Measurements from ENCODE around the gene CLDND1. TPM values are rescaled to one million over a fixed set of nuclear protein-coding genes. Genes with fewer than 3 reads are reported as not detected.

Gene CLDND1
- total and polyA plus RNA-seq, 3 donors from 2014 or later = 150 to 207 (median 162) TPM

- H3K27me3 ChIP-seq = no peaks in the 10 kb centered on the region
- no peak for DNase-seq
- TF ChIP-seq POLR2A (IDR thresholded peaks at IDR 0.05) = no peak
- TF ChIP-seq, protein P1, sequence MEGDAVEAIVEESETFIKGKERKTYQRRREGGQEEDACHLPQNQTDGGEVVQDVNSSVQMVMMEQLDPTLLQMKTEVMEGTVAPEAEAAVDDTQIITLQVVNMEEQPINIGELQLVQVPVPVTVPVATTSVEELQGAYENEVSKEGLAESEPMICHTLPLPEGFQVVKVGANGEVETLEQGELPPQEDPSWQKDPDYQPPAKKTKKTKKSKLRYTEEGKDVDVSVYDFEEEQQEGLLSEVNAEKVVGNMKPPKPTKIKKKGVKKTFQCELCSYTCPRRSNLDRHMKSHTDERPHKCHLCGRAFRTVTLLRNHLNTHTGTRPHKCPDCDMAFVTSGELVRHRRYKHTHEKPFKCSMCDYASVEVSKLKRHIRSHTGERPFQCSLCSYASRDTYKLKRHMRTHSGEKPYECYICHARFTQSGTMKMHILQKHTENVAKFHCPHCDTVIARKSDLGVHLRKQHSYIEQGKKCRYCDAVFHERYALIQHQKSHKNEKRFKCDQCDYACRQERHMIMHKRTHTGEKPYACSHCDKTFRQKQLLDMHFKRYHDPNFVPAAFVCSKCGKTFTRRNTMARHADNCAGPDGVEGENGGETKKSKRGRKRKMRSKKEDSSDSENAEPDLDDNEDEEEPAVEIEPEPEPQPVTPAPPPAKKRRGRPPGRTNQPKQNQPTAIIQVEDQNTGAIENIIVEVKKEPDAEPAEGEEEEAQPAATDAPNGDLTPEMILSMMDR (IDR thresholded peaks at IDR 0.05) = no peak
- no peaks in the 10 kb centered on the region for H3K9me3 ChIP-seq
- H3K4me3 ChIP-seq = no peak overlapping the region
- WGBS, 2 donors = 93 to 94% methylated on average over 5 of the region's 5 CpGs
- H3K4me1 ChIP-seq = no peaks in the 10 kb centered on the region
- no peaks in the 10 kb centered on the region for H3K36me3 ChIP-seq (ENCODE audit: low read depth, missing control alignments)
- intact Hi-C loops (cut with DNase I; ENCODE audit: low total_unique reads) = no loop called here
- no peak overlapping the region for H3K27ac ChIP-seq
These were observed 20.7 kb downstream of the CLDND1 start for GRCh38 chr3:98501863-98502576.

DNA sequence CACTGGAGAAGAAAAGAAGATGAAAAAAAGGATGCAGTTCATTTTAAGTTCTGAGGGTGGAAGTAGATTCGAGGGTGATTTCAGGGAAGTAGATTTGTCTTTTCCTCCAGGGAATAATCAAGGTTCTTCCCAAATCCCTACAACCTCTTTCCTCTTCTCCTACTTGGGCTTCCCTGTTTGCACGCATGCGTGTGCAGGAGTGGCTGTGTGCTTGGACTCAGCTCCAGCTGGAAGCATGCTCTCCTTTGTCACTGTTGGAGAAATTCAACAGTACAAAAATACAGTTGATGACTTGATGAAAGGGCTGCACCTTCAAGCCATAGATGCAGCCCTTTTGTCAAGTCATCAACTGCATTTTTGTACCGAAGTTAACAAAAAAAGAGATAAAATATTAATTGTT, 21.4 kb downstream of the CLDND1 start:
- no peak for TF ChIP-seq POLR2A (IDR thresholded peaks at IDR 0.05)
- TF ChIP-seq, protein P1 (IDR thresholded peaks at IDR 0.05) = no peak
- no peaks in the 10 kb centered on the region for H3K27me3 ChIP-seq
- no peak for DNase-seq
- no peak overlapping the region for H3K4me3 ChIP-seq
- H3K9me3 ChIP-seq = no peaks in the 10 kb centered on the region
- no peaks in the 10 kb centered on the region for H3K4me1 ChIP-seq
- no peaks in the 10 kb centered on the region for H3K36me3 ChIP-seq (ENCODE audit: low read depth, missing control alignments)
- H3K27ac ChIP-seq = no peak overlapping the region
- 90 to 93% methylated on average over 4 of the region's 4 CpGs for WGBS, 2 donors
- intact Hi-C loops (cut with DNase I; ENCODE audit: low total_unique reads) = no loop called here

DNA sequence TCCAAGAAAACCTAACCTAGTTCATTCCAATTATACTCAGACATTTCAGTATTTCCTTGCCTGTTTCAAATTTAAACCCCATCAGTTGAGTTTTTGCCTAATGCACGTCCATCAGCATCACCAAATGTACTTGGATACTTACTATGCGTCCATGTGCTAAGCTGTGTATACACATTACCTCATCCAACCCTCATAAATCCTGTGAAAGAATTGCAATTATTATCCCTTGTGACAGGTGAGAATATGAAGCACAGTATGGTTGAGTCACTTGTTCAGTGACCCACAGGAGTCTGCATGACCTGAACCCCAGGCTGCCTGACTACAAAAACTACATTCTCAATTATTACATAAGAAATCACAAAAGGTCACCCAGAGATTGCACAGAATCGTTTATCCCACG, 22.7 kb downstream of the CLDND1 start:
- DNase-seq = no peak

DNA sequence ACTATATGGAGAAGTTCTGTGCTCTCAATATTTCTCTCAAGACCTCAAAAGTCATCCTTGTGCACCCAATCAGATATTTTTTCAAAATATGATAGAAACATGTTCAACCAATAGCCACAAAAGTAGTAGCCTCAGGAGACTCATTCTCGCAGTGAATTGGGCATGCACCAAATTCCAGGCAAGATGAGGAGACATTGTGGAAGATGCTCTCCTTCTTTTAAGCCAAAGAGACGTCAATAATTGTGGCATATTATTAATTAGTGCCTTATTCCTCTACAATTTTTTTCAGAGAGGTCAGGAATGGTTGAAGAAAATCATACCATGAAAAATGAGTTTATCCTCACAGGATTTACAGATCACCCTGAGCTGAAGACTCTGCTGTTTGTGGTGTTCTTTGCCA, 25.3 kb downstream of the CLDND1 start, which contains the start of gene OR5K2:
OR5K2 (plus strand) TSS at position 301 of the 400 bp plus-strand sequence; CDS start at position 301, 0 bp downstream.
- H3K36me3 ChIP-seq (ENCODE audit: low read depth, missing control alignments) = no peaks in the 10 kb centered on the region
- WGBS, 2 donors = 76 to 84% methylated on average over 2 of the region's 2 CpGs
- no peaks in the 10 kb centered on the region for H3K9me3 ChIP-seq
- DNase-seq = no peak
- TF ChIP-seq POLR2A (IDR thresholded peaks at IDR 0.05) = no peak
- TF ChIP-seq, protein P1 (IDR thresholded peaks at IDR 0.05) = no peak
- intact Hi-C loops (cut with DNase I; ENCODE audit: low total_unique reads) = no loop called here
- H3K4me3 ChIP-seq = no peak within 1 kb of the TSS
- no peaks in the 10 kb centered on the region for H3K27me3 ChIP-seq
- no peaks in the 10 kb centered on the region for H3K4me1 ChIP-seq
- H3K27ac ChIP-seq = no peak within 1 kb of the TSS

More for the DNA sequence above, 22.7 kb downstream of the CLDND1 start:
- Histone ChIP-seq H3K27ac (no peak overlapping the region), H3K4me1 (no peaks in the 10 kb centered on the region), H3K9me3 (no peaks in the 10 kb centered on the region), H3K36me3 (ENCODE audit: low read depth, missing control alignments) (no peaks in the 10 kb centered on the region), H3K27me3 (no peaks in the 10 kb centered on the region), H3K4me3 (no peak overlapping the region)
- 81 to 84% methylated on average over 4 of the region's 4 CpGs for WGBS, 2 donors
- intact Hi-C loops (cut with DNase I; ENCODE audit: low total_unique reads) = no loop called here
- no peak for TF ChIP-seq POLR2A (IDR thresholded peaks at IDR 0.05)
- TF ChIP-seq, protein P1 (IDR thresholded peaks at IDR 0.05) = no peak

DNA sequence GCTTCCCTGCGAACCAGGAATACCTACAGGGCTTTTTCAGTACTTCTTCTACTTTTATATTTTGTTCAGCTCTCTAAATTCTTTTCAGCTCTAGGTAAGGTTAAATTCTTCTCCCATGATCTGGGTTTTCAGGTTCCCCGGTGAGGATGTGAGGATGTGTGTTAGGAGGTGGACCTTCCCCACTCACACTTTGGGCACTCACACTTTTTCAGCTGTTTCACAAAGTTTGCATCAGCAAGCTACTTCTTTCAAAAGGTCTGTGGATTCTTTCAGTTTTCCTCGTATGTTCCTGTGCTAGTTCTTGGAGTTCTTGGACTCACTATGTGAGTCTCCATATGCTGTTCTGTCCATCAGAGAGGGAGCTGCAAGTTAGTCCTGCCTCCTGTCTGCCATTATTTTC, 39.1 kb downstream of the CLDND1 start:
- H3K27me3 ChIP-seq = no peaks in the 10 kb centered on the region
- H3K9me3 ChIP-seq = no peaks in the 10 kb centered on the region
- no peak overlapping the region for H3K4me3 ChIP-seq
- no peak overlapping the region for H3K27ac ChIP-seq
- TF ChIP-seq, protein P1 (IDR thresholded peaks at IDR 0.05) = no peak
- no peak for TF ChIP-seq POLR2A (IDR thresholded peaks at IDR 0.05)
- 86% methylated on average over 3 of the region's 3 CpGs for WGBS, 2 donors
- intact Hi-C loops (cut with DNase I; ENCODE audit: low total_unique reads) = no loop called here
- H3K36me3 ChIP-seq (ENCODE audit: low read depth, missing control alignments) = no peaks in the 10 kb centered on the region
- no peak for DNase-seq
- H3K4me1 ChIP-seq = no peaks in the 10 kb centered on the region

All from testis (tissue), 3 donors.